Cardiac septum (tissue), 1 donor: ENCODE data around the gene GCN1. TPM values are rescaled to one million over a fixed set of nuclear protein-coding genes. Genes with fewer than 3 reads are reported as not detected.

Experiments used
- DNase-seq: peaks from one replicate; pipeline ENCODE4 v3.0.0-alpha.2; 2020; ENCODE audit warnings: low spot score
- intact Hi-C: fragments of 100-400 bp; cut with DNase I; formaldehyde crosslinking; loops from one replicate; pipeline ENCODE4 v1.14.0; 2022
- total RNA-seq: library from RNA; stranded (reverse); fragmentation: NEBNext Ultra II Directional; extraction: Animal tissue kit (Norgen Biotek cat#: 25700); gene quantifications from one replicate; pipeline ENCODE4 v1.2.1, GENCODE V29; 2021
- donor health status: DM: no; HTN: no; CAD: no.

GCN1 gene
- total RNA-seq, 1 donor from 2014 or later: 39.8 TPM

DNA sequence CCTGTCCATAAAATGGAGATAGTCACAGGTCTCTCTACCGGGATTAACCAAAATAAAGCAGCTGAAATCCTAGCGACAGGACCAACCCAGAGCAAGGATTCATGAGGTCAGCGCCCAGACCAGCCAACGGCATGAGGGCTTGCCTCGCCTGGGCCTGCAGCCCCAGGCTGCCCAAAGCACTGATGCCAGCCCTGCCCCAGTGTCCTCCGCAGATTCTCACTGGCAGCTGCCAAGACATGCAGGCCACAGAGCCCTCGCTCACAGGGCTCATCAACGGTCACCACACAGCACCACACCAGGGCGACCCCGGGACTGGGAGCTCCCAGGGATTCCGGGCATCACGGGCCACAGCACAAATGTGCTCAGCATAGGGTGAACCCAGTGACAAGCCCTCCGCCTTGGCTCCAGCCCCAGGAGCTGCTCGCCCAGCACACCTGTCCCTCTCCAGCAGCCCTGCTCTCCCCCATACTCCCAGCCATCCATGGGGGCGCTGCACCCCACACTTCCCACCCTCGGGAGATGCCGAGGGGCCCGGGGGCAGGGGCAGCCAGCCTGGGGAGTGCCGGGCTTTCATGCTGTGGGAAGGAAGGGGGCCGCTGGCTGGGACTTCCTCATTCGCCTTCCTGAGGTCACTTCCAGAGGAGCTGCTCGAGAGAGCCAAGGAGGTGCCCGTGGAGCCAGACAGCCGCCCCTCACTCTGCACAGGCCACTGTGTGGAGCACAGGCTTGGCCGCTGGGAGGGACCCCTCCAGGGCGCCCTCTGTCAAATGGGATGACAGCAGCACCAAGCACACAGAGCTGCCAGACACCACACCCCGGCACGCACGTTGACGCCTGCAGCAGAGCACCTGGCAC is 92.1 kb downstream of the GCN1 start:
- intact Hi-C loops: no loop called here
- DNase-seq: no peak

DNA sequence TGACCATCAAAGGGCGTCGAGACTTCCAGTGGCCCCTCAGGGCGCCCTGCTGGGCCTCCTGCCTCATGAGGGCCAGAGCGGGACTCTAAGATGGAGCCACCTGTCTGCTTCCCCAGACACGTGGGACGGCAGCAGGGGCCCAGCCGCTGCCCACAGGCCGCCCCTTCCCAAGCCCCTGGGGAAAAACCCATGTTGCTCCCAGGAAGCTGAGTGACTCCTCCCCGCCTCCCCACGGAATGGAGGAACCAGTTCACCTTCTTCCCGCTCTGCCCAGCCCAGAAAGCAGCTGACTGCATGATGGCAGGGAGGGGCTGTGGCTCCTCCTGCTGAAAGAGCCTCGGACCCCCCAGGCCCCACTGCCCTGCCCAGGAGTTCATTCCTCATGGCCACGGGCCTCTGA is 92.9 kb downstream of the GCN1 start:
- DNase-seq: no peak
- intact Hi-C loops: no loop called here

DNA sequence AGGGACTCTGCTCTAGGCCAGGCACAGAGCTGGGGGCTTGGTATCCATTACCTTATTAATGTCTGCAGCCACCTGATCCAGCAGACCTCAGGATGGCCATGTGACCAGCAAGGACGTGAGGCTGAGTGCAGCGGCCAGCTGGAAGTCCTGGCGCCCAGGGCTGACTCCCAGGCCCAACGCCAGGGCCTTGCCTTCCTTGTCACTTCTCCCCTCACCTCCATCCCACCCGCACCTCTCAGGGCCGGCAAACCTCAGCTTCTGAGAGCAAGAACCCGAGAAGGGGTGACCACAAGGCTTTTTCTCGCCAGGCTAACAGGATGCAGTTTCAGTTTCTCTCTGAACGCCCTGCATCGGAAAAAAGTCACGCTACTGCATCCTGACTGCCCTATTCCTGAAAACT is 93.3 kb downstream of the GCN1 start:
- no peak for DNase-seq
- intact Hi-C loops: no loop called here

DNA sequence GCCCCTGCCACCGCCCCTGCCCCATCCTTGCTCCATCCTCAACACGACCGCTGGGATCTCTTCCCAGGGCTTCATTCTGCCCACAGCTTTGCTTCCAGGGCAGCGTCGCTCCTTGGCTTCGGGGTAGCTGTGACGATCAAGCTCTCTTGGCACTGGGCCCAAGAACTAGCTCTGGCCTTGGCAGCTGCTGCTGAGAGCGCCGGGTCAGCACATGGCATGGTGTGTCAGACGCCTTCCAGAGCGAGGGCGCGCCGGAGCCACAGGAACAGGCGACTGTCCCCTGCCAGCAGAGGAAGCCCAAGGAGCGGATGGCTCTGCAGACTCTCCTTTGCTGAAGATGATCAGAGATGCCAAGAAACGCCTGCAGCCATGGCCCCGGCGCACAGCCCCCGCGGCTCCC is 93.9 kb downstream of the GCN1 start:
- peak; percentile 87 for DNase-seq
- intact Hi-C loops: no loop called here

DNA sequence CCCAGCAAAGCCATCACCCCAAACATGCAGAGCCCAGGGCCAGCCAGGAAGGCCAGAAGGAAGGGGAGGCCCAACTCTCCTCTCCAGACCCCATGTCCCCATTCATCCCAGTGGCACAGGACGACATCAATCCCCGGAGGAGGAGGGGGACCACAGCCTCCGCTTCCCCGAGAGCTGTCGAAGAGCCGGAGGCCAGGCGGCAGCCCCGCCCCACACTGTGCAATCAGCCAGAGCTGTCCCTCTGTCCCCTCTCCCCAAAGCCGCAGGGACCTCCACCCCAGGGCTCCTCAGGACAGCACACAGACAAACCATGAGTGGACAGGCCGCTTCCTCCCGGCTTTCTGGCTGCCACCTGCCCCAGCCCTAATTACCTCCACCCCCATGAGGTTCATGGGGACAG is 94.8 kb downstream of the GCN1 start:
- intact Hi-C loops: no loop called here
- DNase-seq: no peak

DNA sequence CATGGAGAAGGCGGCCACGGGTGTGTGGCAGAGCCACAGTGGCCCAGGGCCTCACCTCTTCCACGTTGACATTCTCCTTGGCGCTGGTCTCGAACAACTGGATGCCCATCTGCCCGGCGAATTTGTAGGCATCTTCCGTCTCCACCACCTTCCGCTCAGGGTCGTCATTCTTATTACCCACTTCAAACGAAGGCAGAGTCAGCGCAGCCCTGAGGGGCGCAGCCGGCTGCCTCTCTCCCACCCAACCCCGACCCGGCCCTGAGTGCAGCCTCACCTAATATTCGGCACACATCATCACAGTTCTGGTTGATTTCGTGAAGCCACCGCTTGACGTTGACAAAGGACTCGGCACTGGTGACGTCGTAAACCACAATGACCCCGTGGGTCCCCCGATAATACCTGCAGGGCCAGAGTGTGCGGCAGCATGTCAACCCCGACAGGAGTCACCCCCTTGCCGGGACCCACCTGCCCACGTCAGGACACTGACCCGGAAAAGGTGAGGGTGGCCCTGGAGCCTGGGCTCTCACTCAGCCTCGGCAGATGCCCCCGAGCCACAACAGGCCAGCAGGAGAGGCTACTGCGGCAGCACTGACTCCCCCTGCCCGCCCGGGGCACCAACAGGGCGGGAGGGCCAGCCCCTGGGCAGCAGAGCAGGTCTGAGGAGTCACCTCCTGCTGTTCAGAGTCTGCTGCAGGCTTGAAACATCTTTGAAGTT is 95.6 kb downstream of the GCN1 start:
- intact Hi-C loops: no loop called here
- no peak for DNase-seq

DNA sequence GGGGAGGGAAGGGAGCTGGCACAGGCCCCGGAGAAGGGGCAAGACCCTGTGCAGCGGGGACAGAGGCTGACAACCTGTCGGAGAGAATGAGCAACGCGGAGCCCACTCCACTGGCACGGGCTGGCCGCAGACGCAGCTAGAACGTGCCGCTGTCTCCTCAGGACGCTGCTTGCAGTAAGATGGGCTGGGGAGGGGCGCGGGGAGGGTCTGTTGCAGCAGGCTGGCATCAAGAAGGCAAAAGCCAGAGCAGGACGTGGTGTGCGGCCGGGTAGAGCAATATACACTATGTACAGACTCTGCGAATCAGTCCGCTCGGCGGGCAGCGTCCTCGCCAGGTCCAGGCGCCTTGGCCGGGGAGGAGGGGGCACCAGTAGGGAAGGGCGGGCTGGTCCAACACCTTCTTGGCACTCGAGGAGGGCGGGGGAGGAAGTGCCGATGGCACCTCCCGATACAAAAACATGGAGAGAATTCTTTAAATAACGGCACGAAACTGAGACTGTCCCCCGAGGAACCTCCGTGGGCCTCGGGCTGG is 97.8 kb downstream of the GCN1 start:
- intact Hi-C loops: no loop called here
- no peak for DNase-seq

DNA sequence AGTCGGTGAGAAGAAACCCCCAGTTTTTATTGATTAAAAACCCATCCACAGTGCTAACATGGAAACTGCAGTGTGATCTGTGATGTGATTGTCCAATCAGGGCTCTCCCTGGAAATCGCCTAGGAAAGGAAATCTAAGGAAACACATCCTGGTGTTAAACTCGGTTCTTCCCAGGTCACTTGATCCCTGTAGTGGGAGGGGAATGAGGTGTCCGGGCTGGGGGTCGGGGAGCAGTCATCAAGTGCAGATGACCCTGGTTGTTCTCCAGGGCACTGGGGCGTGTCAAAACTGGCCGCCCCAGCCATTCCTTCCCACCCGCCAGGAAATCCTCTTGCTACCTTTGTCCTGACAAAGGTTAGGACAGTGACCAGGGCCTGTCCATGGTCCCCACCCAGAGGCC is 98.8 kb downstream of the GCN1 start:
- no peak for DNase-seq
- intact Hi-C loops: no loop called here

DNA sequence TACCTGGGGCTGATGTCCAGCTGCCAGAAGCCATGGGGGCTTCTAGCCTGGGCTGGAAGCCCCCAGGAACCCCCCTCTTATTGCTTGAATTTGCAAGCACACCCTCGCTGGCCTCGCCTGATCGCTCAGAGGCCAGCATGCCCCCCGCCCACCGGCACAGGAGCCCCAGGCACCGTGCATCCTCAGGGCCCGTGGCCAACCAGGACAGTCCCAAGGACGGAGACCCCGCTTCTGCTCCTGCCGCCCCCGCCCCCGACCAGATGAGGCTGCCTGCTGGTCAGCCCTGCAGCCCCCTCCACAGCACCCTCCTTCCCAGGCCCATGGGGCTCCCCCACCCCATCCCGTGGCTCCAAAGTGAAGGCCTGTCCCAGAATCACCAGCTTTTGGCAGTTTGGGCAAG is 99.2 kb downstream of the GCN1 start:
- intact Hi-C loops: no loop called here
- DNase-seq: no peak

DNA sequence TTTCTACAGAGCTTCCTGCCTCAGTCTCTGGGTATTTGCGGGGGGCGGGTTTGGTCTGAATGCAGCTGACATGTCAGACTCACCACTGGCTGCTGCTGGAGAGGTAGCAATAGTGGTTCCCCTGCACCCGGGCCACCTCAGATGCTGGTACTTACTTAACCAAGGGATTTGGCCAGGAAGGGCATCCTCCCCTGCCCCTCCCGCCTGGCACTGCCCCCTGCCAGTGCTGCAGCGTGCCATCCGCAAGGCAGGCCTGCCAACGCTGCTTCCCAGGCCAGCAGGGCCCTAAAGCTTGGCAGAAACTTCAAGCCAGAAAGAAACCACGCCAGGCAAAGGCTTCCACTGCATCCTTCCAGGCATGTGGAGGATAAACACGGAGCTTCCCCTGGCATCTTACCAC is 100.0 kb downstream of the GCN1 start:
- DNase-seq: no peak
- intact Hi-C loops: no loop called here

DNA sequence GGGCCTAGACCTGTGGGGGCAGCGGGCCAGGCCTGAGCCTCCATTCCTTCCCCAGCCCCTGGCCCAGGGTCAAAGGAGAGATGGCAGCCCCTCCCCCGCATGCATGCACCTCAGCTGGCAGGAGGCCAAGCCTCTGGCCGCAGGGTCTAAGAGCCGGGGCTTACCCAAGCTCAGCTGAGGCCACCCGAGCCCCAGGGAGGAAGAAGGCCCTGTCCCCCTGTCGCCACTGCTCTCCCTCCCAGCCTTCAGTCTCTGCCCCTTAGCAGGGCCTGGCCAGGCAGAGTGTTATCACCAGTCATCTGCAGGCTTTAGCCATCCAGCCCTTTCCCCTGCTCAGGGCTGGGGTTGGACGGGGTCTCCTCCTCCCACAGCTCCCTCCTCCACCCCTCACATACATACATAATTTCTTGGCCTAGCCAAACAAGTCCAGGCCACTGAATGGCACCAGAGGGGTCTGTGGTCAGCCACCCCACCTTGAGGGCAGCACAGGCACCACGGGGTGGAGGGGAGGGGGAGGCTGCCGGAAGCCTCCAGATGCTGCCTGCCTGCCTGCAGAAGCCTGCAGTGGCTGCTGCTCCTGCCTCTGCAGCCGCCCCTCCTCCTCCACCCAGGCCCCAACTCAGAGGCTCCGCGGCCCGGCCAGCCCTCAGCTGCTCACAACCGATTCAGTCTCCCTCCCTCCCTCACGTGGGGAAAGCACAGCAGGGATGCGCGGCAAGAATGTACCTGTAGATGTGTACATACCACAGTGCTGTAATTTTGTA is 100.7 kb downstream of the GCN1 start:
- no peak for DNase-seq
- intact Hi-C loops: no loop called here

DNA sequence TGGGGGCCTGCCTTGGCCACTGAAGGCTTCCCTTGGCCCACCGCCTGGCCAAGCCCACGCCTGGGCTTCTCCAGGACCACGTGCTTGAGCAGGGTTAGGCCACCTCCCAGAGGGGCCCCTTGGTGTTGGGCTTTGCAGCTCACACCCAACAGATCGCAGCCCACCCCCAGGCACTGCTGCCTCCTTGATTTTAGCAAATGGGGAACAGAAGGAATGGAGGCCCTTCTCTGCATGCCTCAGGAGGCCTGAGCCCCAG is 101.3 kb downstream of the GCN1 start:
- DNase-seq: no peak
- intact Hi-C loops: no loop called here

DNA sequence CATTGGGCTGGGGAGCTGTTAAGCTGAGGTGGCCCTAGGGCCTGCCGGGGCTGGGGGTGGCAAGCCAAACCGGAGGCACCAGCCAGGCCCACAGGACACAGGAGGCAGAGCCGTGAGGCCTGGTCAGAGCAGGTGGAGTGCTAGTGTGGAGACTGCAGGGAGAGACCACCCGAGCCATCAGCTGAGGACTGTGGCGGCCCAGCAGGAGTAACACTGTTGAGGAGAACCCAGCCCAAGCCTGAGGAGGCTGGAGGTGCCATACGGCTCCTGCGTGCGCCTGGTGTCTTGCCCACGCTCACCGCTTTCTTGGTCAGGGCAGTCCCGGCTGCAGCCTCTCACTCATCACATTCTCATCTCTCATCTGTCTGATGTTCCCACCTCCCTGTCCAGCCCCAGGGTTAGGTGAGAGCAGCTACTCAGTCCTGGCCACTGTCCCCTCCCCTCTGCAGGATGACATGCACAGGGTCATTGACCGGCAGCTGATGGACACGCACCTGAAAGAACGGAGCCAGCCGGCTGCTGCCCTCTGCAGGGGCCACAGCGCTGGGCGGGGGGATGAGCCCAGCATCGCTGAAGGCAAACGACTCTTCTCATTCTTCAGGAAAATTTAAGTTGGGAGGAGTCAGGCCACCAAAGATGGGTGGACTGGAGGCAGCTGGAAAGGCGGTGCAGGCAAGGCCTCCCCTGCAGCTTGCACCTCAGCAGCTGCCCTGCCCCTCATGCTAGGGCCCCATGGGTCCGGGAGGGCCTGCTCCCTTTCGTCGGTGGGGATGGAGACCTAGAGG is 101.8 kb downstream of the GCN1 start:
- no peak for DNase-seq
- intact Hi-C loops: no loop called here

DNA sequence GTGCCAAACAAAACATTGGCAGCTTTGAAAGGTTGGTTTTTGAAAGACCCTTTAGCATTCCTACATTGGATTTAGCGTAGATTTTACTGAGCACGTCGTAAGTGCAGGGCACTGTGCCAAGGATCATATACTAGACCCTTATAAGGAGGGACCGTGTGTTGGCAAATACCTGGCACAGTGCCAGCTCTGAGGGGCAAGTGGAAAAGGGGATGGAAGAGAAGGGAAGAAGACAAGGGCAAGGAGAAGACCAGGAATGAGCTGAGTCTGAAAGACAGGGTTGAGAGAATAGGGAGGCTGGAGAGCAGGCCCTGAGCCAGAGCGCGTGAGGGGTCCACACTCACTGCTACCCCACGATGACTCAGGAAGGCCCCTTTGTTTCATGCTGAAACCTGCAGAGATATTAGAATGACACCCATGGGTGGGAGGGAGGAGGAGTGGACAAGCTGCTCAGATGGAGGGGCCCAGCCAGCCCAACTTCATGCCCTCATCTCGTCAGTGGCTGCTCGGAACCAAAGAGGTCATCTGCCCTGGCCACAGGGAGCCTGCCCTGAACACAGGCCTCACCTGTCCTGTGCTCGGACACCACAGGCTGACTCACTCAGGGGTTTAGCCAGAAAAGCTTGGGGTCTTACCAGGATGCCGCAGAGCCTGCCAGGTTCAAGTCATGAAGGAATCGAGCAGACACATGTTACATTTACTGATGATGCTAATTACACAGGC is 103.0 kb downstream of the GCN1 start:
- no peak for DNase-seq
- intact Hi-C loops: no loop called here

DNA sequence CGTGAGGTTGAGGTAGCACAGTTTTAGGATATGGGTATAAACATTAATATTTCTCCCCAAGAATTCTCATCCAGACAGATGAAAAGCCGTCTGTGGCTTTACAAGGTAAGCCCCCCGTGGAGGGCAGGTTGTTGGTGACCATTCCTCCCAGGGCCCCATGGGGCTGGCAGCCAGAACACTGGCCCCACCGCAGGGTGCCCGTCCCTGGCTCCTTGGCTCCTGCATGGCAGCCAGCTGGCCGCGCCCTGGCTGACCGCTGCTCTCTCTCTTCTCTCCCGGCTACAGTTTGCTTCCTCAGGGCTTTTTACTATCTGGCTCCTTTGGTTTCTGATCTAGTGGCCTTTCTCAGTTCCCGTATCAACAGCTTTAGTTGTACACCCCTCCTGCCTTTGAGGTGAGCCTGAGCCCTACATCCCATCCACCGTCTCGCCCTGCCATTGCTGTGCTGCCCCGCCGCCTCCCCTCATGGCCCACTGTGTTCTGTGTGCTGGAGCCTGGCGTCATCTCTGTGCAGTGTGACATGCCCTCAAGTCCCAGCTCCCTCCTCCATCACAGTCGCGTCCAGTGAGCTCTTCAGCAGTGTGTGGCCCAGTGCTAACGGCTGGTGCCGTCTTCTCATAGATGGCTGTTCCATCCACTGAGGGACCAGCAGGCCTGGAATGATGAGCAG is 103.8 kb downstream of the GCN1 start:
- no peak for DNase-seq

DNA sequence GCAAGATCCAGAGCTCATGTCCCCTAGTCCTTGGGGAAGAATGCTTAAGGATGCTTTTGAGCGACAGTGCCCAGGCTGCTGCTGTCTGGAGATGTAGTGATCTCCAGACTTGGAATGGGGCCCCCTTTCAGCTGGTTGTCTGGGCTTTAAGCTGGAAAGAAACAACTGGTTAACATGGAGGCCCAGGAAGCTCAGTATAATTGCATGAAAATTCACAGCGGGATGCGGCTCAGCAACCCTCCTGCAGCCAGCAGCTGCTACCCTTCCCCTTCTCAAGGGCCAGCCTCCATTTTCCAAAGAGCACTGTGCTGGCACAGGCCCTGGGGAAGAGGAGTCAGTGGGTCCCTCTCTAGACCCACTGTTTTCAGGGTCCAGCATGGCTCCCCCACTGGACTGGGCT is 104.3 kb downstream of the GCN1 start:
- DNase-seq: no peak
- intact Hi-C loops: no loop called here

More for the DNA sequence above, 103.8 kb downstream of the GCN1 start:
- intact Hi-C loops: no loop called here

DNA sequence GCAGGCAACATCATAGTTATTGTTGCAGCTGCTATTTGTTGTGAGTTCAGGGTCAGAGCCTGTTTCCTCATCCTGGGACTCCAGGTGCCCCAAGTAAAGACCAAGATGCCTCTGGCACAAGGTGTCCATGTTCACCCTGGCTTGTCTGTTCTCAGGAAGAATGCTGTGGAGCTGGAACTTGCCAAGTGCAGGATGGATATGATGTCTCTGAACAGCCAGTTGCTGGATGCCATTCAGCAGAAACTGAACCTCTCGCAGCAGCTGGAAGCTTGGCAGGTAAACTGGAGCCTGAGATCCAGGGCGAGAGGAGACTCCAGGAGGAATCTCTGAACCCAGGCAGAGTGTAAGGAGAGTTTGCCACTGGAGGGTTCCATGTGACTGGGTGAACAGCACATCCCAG is 104.7 kb downstream of the GCN1 start:
- intact Hi-C loops: loop anchor here (5.0 kb wide), 1 partner anchor 287 kb away; no protein-coding TSS in a partner anchor
- DNase-seq: no peak

DNA sequence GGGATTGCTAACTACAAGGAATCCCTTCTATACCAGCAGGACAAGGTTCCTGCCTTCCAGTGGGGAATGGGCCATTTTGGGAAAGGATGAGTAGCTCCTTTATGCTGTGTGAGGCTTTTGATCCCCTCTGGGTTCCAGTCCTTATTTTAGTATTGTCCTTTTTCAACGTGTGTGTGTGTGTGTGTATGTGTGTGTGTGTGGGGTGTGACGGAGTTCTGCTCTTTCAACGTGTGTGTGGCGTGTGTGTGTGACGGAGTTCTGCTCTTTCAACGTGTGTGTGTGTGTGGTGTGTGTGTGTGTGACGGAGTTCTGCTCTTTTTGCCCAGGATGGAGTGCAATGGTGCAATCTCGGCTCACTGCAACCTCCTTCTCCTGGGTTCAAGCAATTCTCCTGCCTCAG is 105.4 kb downstream of the GCN1 start:
- intact Hi-C loops: loop anchor here (5.0 kb wide), 1 partner anchor 287 kb away; no protein-coding TSS in a partner anchor
- DNase-seq: no peak
